Mesenchymal stem cell (in vitro differentiated cells and primary cell): ENCODE results near the gene PCDHGA4.
A peak's percentile ranks its signal among the peaks of the same experiment; 100 is the strongest.

Experiments
- DNase-seq: peaks from one replicate; pipeline ENCODE4 v3.0.0-alpha.2; 2013
- H2AFZ ChIP-seq: one replicate; pipeline ENCODE4 v1.6.1; 2013; ENCODE audit warnings: low read depth, mild to moderate bottlenecking, control low read depth, inconsistent platforms, low read length, moderate library complexity
- H2AK5ac ChIP-seq: 2 replicates; pipeline ENCODE4 v1.6.1; 2013; ENCODE audit warnings: low read length, moderate library complexity, mild to moderate bottlenecking, inconsistent platforms; ENCODE audit not compliant: severe bottlenecking
- H2BK120ac ChIP-seq: one replicate; pipeline ENCODE4 v1.6.1; 2013; ENCODE audit warnings: low read depth, mild to moderate bottlenecking, inconsistent platforms, low read length, moderate library complexity
- H2BK12ac ChIP-seq, 2 experiments: one replicate each; pipeline ENCODE4 v1.6.1; 2013; ENCODE audit warnings: inconsistent platforms in 2 of 2, low read length in 2 of 2, mild to moderate bottlenecking in 2 of 2, moderate library complexity in 2 of 2, control low read depth in 1 of 2
- H2BK15ac ChIP-seq: one replicate; pipeline ENCODE4 v1.6.1; 2013; ENCODE audit warnings: mild to moderate bottlenecking, low read depth, inconsistent platforms; ENCODE audit not compliant: poor library complexity, severe bottlenecking
- H2BK5ac ChIP-seq: 2 replicates; pipeline ENCODE4 v1.6.1; 2013; ENCODE audit warnings: low read depth, mild to moderate bottlenecking, low read length, control low read depth, inconsistent platforms; ENCODE audit not compliant: poor library complexity, severe bottlenecking
- H3K14ac ChIP-seq, 2 experiments: one replicate each; pipeline ENCODE4 v1.6.1; 2013; ENCODE audit warnings: inconsistent platforms in 2 of 2, low read length in 2 of 2, control low read depth in 1 of 2, mild to moderate bottlenecking in 1 of 2, moderate library complexity in 1 of 2
- H3K18ac ChIP-seq, 2 experiments: one replicate each; pipeline ENCODE4 v1.6.1; 2013; ENCODE audit warnings: inconsistent platforms in 2 of 2, low read length in 2 of 2, control low read depth in 1 of 2, low read depth in 1 of 2, mild to moderate bottlenecking in 1 of 2
- H3K23ac ChIP-seq, 2 experiments: one replicate each; pipeline ENCODE4 v1.6.1; 2013; ENCODE audit warnings: inconsistent platforms in 2 of 2, low read length in 2 of 2, mild to moderate bottlenecking in 2 of 2, moderate library complexity in 2 of 2, control low read depth in 1 of 2
- H3K27ac ChIP-seq: 2 replicates; pipeline ENCODE4 v1.5.1; 2013; ENCODE audit warnings: mild to moderate bottlenecking, moderate library complexity, low read length, control low read depth, inconsistent platforms; ENCODE audit not compliant: poor library complexity, severe bottlenecking
- H3K27me3 ChIP-seq, 2 experiments: 2 replicates each; pipeline versions ENCODE4 v1.6.1 to v1.7.0; 2013; ENCODE audit warnings: low read length in 2 of 2, mild to moderate bottlenecking in 2 of 2, moderate library complexity in 2 of 2, control low read depth in 1 of 2, inconsistent platforms in 1 of 2; ENCODE audit not compliant: control insufficient read depth in 1 of 2, insufficient read depth in 1 of 2
- H3K36me3 ChIP-seq, 2 experiments: 2 replicates each; pipeline versions ENCODE4 v1.6.1 to v1.7.0; 2013; ENCODE audit warnings: low read length in 2 of 2, control low read depth in 1 of 2, inconsistent platforms in 1 of 2, low read depth in 1 of 2, mild to moderate bottlenecking in 1 of 2; ENCODE audit not compliant: insufficient read depth in 2 of 2, control insufficient read depth in 1 of 2
- H3K4ac ChIP-seq, 2 experiments: one replicate each; pipeline ENCODE4 v1.6.1; 2013; ENCODE audit warnings: inconsistent platforms in 2 of 2, low read length in 2 of 2, mild to moderate bottlenecking in 2 of 2, moderate library complexity in 2 of 2, control low read depth in 1 of 2, low read depth in 1 of 2
- H3K4me1 ChIP-seq: 2 replicates; pipeline ENCODE4 v1.6.1; 2013; ENCODE audit warnings: low read depth, low read length, control low read depth; ENCODE audit not compliant: control insufficient read depth, insufficient read depth
- H3K4me2 ChIP-seq: 2 replicates; pipeline ENCODE4 v1.6.1; 2013; ENCODE audit warnings: low read length, mild to moderate bottlenecking, inconsistent platforms; ENCODE audit not compliant: poor library complexity, severe bottlenecking
- H3K4me3 ChIP-seq, 2 experiments: 2 replicates each; pipeline versions ENCODE4 v1.5.1 to v1.7.0; 2013; ENCODE audit warnings: low read length in 2 of 2, mild to moderate bottlenecking in 2 of 2, control low read depth in 1 of 2, low read depth in 1 of 2; ENCODE audit not compliant: insufficient read depth in 1 of 2
- H3K79me1 ChIP-seq: replicated peaks from 2 replicates; pipeline ENCODE4 v1.6.1; 2013; ENCODE audit warnings: mild to moderate bottlenecking, control low read depth, low read length, inconsistent platforms; ENCODE audit not compliant: poor library complexity, severe bottlenecking
- H3K9ac ChIP-seq: 2 replicates; pipeline ENCODE4 v1.7.0; 2013; ENCODE audit warnings: mild to moderate bottlenecking, low read length, moderate library complexity
- H3K9me3 ChIP-seq: 2 replicates; pipeline ENCODE4 v1.7.0; 2013; ENCODE audit warnings: mild to moderate bottlenecking, low read length; ENCODE audit not compliant: control insufficient read depth
- H4K8ac ChIP-seq: one replicate; pipeline ENCODE4 v1.6.1; 2013; ENCODE audit warnings: inconsistent platforms, mild to moderate bottlenecking, low read length, moderate library complexity
- H4K91ac ChIP-seq: one replicate; pipeline ENCODE4 v1.6.1; 2013; ENCODE audit warnings: mild to moderate bottlenecking, low read length, inconsistent platforms
- WGBS: methylation state at CpG from one replicate; pipeline ENCODE4 v1.1.7; 2013; ENCODE audit warnings: mixed read lengths; 5-methylcytosine and 5-hydroxymethylcytosine counted together

Gene PCDHGA4

GRCh38 chr5:141319202-141319601, 35.6 kb upstream of the PCDHGA4 start:
- Histone ChIP-seq H3K79me1 (peaks cover 15% of the 10 kb centered on the region), H3K4ac (no peak overlapping the region), H3K4me3 (peak overlapping the region in 1 of 2 experiments; percentile 92), H3K36me3 (peaks cover 16 to 46% of the 10 kb centered on the region in 2 experiments), H3K27me3 (no peaks in the 10 kb centered on the region), H3K4me2 (no peak overlapping the region), H2BK15ac (no peak overlapping the region), H3K9ac (no peak overlapping the region), H3K4me1 (no peaks in the 10 kb centered on the region), H3K14ac (no peak overlapping the region), H2AFZ (no peak overlapping the region), H3K27ac (no peak overlapping the region), H2BK120ac (no peak overlapping the region), H3K23ac (no peak overlapping the region), H3K9me3 (peaks cover 64% of the 10 kb centered on the region), H2AK5ac (no peak overlapping the region), H4K91ac (no peak overlapping the region), H2BK5ac (no peak overlapping the region), H3K18ac (no peak overlapping the region), H4K8ac (no peak overlapping the region), H2BK12ac (no peak overlapping the region)
- DNase-seq: no peak
- WGBS: 88% methylated on average over 6 of the region's 6 CpGs

GRCh38 chr5:141319699-141320098, 35.1 kb upstream of the PCDHGA4 start:
- Histone ChIP-seq H3K4me2 (peak overlapping the region; percentile 48), H2BK120ac (no peak overlapping the region), H2BK5ac (no peak overlapping the region), H3K4ac (no peak overlapping the region), H3K14ac (no peak overlapping the region), H3K27ac (no peak overlapping the region), H2BK12ac (no peak overlapping the region), H3K18ac (no peak overlapping the region), H3K4me3 (peak overlapping the region in 1 of 2 experiments; percentile 92), H2BK15ac (no peak overlapping the region), H3K9ac (peak overlapping the region; percentile 98), H3K36me3 (peaks cover 16 to 42% of the 10 kb centered on the region in 2 experiments), H3K9me3 (peaks cover 59% of the 10 kb centered on the region), H3K4me1 (no peaks in the 10 kb centered on the region), H2AK5ac (no peak overlapping the region), H4K91ac (no peak overlapping the region), H3K27me3 (no peaks in the 10 kb centered on the region), H4K8ac (no peak overlapping the region), H2AFZ (no peak overlapping the region), H3K23ac (no peak overlapping the region), H3K79me1 (peaks cover 14% of the 10 kb centered on the region)
- no peak for DNase-seq
- WGBS: 69% methylated on average over 5 of the region's 5 CpGs

DNA sequence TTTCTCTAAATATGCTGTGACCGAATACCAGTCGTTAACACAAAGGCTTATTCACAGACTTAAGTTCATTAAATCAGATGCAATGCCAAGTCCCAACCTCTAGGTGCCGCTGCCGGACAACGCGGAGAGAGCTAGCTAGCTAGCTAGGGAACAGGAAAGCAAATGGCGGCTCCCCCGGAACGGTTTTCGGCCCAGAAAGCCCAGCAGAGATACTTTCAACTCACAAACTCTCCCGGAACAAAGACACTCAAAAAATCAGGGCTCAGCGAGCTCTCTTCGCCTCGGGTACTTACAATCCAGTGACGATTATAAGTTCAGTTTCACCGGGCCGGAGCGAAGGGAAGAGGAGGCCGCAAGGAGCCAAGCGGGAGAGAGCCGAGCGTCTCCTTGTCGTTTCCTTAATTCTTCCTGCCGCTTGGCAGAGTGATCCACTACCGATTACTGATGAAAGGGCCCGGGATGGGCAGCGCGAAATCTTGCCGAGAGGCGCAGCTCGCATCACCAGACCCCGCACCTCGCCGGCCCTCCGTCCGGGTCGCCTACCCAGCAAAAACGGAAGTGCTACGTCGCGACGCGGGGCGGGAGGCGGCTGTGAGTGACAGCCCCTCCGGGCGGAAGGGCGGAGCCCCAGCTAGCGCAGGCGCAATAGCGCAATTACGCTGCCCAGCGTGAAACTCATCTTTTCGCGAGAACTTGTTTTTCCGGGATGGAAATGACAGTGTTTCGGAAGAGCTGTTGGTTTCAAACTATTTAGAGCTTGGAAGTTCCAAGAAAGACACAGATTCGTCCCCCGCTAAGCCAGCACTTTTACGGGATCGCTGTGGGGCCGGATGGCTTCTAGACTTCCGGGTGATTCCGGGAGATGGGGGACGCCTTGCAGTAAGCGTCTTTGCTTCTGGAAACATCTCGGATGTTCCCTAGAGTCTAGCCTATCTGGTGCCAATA, 34.3 kb upstream of the PCDHGA4 start, which contains the start of gene TAF7:
Gene TAF7 (minus strand): TSS at position 560 of the 945 bp plus-strand sequence. CDS start 740 bp downstream, outside the sequence.
- Histone ChIP-seq H2BK5ac (peak within 1 kb of the TSS; percentile 61), H2BK15ac (no peak within 1 kb of the TSS), H2BK12ac (no peak within 1 kb of the TSS), H3K9ac (peak within 1 kb of the TSS; percentile 98), H3K27ac (peak within 1 kb of the TSS; percentile 97), H3K4me2 (peak within 1 kb of the TSS; percentile 63), H2AK5ac (no peak within 1 kb of the TSS), H4K91ac (peak within 1 kb of the TSS; percentile 82), H2BK120ac (no peak within 1 kb of the TSS), H3K4me1 (no peaks in the 10 kb centered on the region), H3K36me3 (peaks cover 11 to 34% of the 10 kb centered on the region in 2 experiments), H4K8ac (peak within 1 kb of the TSS; percentile 97), H3K79me1 (peaks cover 8% of the 10 kb centered on the region), H3K9me3 (peaks cover 54% of the 10 kb centered on the region), H3K18ac (peak within 1 kb of the TSS; percentile 41 to 97), H3K27me3 (no peaks in the 10 kb centered on the region), H2AFZ (peak within 1 kb of the TSS; percentile 75), H3K23ac (no peak within 1 kb of the TSS), H3K4ac (peak within 1 kb of the TSS; percentile 30 to 79), H3K14ac (no peak within 1 kb of the TSS), H3K4me3 (peak within 1 kb of the TSS; percentile 63 to 92)
- peak; percentile 93 for DNase-seq
- WGBS: under 1% methylated on average over 66 of the region's 67 CpGs

- Histone ChIP-seq H2BK12ac (no peak overlapping the region), H3K4me1 (no peaks in the 10 kb centered on the region), H2BK120ac (no peak overlapping the region), H3K4me2 (no peak overlapping the region), H4K91ac (no peak overlapping the region), H2AK5ac (no peak overlapping the region), H3K36me3 (peaks cover 5 to 22% of the 10 kb centered on the region in 2 experiments), H3K9me3 (peaks cover 37% of the 10 kb centered on the region), H3K23ac (no peak overlapping the region), H4K8ac (no peak overlapping the region), H3K4me3 (no peak overlapping the region), H3K14ac (no peak overlapping the region), H3K9ac (no peak overlapping the region), H3K79me1 (peaks cover 4% of the 10 kb centered on the region), H3K18ac (no peak overlapping the region), H2BK5ac (no peak overlapping the region), H3K27me3 (no peaks in the 10 kb centered on the region), H2AFZ (no peak overlapping the region), H3K4ac (no peak overlapping the region), H3K27ac (no peak overlapping the region), H2BK15ac (no peak overlapping the region)
- WGBS: 100% methylated on average over 1 of the region's 3 CpGs
- no peak for DNase-seq
Measured at GRCh38 chr5:141322261-141322660, 32.6 kb upstream of the PCDHGA4 start.
